AG09309 (cell line): ENCODE data around the gene RYR1.
"Not testable (repeated sequence)": the region's sequence is repeated elsewhere in the genome, so short reads cannot be mapped to it uniquely, and the experiment has no call there.

Source experiments
- DNase-seq: peaks from one replicate; pipeline ENCODE4 v3.0.0-alpha.2; 2010; ENCODE audit warnings: low read depth
- H3K4me3 ChIP-seq: 2 replicates; pipeline ENCODE4 v1.5.1; 2011; ENCODE audit warnings: mild to moderate bottlenecking, low read depth, low read length, moderate library complexity; ENCODE audit not compliant: control insufficient read depth
- TF ChIP-seq, protein P1 (sequence below): IDR thresholded peaks from 2 replicates; pipeline ENCODE4 v1.5.1; 2011; ENCODE audit warnings: mild to moderate bottlenecking, low read depth, low read length, inconsistent platforms; ENCODE audit not compliant: insufficient read depth, control insufficient read depth; ENCODE audit errors: missing control alignments

Gene RYR1

DNA sequence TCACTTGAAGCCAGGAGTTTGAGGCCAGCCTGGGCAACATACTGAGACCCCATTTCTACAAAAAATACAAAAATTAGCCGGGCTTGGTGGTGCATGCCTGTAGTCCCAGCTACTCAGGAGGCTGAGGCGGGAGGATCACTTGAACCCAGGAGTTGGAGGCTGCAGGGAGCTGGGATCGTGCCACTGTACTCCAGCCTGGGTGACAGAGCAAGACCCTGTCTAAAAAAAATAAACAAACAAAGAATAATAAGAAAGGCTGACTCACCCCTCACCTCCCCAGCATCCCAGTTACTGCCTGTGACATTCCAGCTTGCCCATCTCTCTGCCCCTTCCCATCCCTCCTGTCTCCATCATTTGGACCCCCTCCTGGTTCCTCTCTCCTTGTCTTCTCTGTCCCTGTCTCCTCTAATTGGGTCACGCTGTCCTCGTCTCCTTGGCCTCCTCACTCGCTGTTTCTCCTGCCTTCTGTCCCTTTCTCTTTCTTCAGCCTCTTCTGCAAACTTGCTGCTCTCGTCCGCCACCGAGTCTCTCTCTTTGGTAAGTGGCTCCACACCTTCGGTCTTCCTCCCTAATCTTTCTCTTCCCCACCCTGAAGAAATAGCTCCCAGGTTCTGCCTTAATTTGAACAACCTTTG, 77.7 kb downstream of the RYR1 start:
- TF ChIP-seq, protein P1, sequence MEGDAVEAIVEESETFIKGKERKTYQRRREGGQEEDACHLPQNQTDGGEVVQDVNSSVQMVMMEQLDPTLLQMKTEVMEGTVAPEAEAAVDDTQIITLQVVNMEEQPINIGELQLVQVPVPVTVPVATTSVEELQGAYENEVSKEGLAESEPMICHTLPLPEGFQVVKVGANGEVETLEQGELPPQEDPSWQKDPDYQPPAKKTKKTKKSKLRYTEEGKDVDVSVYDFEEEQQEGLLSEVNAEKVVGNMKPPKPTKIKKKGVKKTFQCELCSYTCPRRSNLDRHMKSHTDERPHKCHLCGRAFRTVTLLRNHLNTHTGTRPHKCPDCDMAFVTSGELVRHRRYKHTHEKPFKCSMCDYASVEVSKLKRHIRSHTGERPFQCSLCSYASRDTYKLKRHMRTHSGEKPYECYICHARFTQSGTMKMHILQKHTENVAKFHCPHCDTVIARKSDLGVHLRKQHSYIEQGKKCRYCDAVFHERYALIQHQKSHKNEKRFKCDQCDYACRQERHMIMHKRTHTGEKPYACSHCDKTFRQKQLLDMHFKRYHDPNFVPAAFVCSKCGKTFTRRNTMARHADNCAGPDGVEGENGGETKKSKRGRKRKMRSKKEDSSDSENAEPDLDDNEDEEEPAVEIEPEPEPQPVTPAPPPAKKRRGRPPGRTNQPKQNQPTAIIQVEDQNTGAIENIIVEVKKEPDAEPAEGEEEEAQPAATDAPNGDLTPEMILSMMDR: no peak
- H3K4me3 ChIP-seq: no peak overlapping the region
- no peak for DNase-seq

DNA sequence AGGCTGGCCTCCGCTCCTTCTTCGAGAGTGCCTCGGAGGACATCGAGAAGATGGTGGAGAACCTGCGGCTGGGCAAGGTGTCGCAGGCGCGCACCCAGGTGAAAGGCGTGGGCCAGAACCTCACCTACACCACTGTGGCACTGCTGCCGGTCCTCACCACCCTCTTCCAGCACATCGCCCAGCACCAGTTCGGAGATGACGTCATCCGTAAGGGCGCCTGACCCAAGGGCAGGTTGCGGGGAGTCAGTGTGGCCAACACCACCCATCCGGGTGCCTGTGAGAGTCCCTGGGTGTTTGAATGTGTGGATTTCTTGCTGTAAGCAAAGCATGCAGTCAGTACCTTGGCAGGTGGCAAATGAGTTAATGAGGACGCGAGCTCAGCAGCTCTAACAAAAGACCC, 78.8 kb downstream of the RYR1 start:
- TF ChIP-seq, protein P1: no peak
- no peak overlapping the region for H3K4me3 ChIP-seq
- no peak for DNase-seq

DNA sequence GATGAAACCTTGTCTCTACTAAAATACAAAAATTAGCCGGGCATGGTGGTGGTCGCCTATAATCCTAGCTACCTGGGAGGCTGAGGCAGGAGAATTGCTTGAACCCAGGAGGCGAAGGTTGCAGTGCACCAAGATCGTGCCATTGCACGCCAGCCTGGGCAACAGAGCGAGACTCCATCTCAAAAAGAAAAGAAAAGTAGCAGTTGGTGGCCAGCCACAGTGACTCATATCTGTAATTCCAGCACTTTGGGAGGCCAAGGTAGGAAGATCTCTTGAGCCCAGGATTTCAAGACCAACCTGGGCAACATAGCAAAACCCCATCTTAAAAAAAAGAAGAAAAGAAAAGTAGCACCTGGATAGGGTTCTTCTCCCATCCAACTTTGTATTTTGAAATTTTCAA, 79.7 kb downstream of the RYR1 start:
- DNase-seq, H3K4me3 ChIP-seq: not testable (repeated sequence)

- TF ChIP-seq, protein P1: no peak
- no peak overlapping the region for H3K4me3 ChIP-seq
Observed at GRCh38 chr19:38513762-38514167, 80.3 kb downstream of the RYR1 start.

GRCh38 chr19:38514812-38515633, 81.5 kb downstream of the RYR1 start:
- TF ChIP-seq, protein P1: peak; percentile 91
- DNase-seq: no peak
- no peak overlapping the region for H3K4me3 ChIP-seq

More at GRCh38 chr19:38513762-38514167, 80.3 kb downstream of the RYR1 start:
- DNase-seq: no peak

DNA sequence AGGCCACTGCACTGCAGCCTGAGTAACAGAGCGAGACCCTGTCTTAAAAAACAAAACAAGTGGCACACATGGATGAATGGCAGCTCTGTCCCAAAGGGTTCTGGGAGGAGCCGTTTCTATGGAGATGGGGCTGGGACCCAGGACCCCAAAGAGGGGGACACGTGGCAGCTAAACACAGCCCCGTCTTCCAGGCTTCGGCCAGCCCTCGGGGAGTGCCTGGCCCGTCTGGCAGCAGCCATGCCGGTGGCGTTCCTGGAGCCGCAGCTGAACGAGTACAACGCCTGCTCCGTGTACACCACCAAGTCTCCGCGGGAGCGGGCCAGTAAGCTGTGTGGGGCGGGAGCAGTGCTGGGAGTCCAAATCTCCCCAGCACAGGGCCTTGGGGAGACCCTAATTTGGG, 82.4 kb downstream of the RYR1 start:
- no peak for DNase-seq
- no peak overlapping the region for H3K4me3 ChIP-seq
- TF ChIP-seq, protein P1: no peak

DNA sequence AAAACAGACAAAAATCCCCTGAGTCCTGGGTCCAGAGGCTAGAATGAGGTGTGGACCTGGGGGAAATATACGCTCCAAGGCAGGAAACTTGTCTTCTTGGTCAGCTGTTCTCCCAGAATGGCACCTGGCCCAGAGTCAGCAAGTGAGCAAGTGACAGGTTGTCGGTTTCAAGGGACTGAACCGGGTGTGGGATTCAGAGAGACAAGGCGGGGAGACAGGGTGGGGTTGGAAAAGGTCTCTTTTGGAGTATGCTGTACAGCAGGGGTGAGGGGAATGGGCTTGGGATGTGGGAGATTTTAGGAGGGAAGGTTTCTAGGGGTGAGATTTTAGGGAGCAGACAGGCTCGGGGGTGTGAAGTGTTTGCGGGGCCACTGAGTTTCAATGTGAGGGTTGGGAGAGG, 83.3 kb downstream of the RYR1 start:
- TF ChIP-seq, protein P1: no peak
- no peak overlapping the region for H3K4me3 ChIP-seq
- DNase-seq: no peak
